DMS153 (cell line): ENCODE data around the gene CACNA1G.
A peak's percentile ranks its signal among the peaks of the same experiment; 100 is the strongest.

Experiments
- DNase-seq: peaks from one replicate; lab custom pipeline; 2025; lab: John Stamatoyannopoulos, UW

CACNA1G gene

DNA sequence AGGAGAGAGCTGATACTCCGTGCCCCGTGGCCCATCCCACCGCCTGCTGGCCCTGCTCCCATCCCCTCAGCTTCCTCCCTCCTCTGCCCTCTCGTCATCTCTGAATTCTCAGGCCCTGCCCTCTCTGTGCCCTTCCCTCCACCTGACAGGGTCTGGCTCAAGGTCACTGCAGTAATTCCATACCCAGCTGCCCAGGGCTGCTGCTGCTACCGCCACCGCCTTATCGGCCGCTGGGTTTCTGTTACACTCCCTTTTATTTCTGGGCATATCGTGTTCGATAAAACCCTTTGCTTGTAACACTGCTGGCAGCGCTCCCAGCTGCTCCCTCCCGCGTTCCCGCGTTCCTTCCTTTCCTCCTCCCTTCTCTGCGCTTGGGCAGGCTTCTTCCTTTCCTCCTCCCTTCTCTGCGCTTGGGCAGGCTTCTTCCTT lies 26.8 kb upstream of the CACNA1G start:
- peak; percentile 26 for DNase-seq

DNA sequence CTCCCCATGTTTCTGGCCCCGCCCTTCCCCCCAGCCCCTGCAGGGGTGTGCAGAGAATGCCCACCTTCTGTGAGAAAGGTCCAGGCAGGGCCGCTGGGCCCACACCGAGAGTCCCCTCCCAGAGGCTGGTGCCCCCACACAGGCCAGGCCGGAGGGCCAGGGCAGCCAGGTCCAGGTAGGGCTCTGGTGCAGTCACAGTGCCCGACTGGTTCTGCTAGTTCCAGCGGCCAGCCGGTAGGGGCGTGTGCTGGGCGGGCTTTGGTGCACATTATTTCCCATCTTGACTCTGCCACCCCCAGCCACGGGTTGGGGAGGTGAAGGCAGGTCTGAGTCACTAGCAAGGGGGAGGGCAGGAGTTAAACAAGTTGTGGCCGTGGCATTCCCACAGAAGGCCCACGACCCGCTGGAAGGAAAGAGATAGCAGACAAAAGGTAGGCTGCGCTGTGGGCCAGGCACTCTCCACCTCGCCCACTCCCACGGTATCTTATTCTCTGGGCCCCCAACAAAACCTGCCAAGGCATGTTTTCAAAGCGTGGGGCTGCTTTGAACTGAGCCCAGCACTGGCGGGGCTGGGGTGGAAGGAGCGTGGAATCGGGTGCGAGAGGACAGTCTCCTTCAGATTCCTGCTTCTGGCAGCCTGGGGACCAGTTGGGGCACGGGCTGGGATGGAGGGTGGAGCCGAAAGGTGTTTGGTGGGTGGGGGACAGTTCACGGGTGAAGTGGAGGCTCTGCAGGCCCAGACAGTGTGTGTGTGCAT lies 26.1 kb upstream of the CACNA1G start:
- DNase-seq = no peak

- no peak for DNase-seq
Measured at GRCh38 chr17:50534979-50535326, 25.6 kb upstream of the CACNA1G start.

DNA sequence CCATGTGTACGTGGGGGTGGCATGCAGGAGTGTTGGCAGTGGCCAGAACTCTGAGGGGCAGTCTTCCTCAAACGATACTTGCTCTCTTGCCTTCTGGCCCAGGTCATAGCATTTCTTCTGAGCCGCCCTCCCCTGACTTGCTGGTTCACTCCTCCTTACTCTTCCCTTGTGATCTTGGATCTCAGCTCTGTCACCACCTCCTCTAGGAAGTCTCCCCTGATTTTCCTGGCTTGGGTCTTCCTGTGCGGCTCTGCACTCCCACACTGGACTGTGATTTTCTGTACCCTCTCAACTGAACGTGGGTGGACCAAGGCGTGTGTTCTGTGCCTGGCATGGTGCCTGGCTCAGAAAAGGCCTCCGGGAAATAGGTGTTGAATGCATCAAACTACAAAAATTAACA lies 25.1 kb upstream of the CACNA1G start:
- no peak for DNase-seq

GRCh38 chr17:50536683-50537646 lies 23.6 kb upstream of the CACNA1G start:
- no peak for DNase-seq

DNA sequence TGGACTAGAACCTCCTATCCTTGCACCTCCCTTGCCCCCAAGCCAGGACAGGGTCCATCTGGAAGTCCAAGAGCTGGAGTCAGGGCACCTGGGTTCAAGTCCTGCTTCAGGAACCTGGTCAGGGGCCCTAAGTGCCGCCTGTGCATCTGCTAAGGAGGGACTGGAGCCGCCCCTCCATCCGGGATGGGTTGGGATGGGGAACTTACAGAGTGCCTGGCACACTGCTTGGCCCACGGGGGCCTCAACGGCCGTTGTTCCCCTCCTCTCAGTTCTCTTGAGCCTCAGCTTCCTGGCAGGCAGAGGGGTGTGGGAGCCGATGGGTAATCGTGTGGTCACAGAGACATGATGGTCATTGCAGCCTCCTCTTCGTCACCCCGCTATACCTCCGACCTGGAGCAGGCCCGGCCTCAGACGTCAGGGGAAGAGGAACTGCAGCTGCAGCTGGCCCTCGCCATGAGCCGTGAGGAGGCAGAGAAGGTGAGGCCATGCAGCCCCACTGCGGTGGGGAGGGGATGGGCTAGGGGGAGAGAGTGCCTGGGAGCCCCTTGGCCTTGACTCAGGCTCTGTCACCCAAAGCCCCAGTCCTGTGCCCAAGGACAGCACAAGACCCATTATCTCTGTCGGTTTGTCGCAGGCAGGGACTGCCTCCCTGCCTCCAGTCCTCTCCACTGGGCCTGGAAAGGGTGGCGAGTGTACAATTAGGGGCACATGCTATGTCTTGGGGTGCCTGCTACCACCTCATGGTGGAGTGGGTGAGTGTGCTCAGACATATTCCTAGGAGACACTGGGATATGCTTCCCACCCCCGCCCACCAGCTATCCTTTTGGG lies 22.6 kb upstream of the CACNA1G start:
- DNase-seq = no peak

DNA sequence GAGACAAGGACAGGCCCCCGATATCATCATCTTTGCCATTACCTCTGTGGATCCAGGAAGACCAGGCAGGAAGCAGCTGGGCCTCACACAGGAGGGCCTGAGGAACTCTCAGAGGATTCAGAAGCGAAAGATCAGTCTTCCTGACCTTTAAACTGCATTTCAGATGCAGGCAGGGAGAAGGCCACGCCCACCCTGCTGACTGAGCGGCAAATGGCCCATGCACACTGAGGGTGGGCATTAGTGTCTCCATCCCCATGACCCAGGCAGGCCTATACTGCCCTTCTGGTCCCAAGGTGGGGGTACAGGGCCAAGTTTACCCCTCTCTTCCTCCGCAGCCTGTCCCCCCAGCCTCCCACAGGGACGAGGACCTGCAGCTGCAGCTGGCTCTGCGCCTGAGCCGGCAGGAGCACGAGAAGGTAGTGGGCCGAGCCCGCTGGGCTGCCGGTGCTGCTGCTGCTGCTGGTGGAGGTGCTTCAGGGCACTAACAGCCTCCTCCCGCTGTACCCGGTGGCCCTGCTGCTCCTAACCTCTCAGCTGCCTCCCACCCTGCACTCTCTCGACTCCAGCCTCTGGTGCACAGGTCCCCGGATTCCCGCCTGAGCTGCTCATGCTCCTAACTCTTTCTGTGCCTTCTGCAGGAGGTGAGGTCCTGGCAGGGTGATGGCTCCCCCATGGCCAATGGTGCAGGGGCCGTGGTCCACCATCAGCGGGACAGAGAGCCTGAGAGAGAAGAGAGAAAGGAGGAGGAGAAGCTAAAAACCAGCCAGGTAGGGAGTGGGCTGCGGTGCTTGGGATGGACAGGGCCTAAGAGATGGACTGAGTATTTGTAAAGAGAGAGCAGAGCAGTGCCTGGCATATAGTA lies 21.7 kb upstream of the CACNA1G start:
- no peak for DNase-seq

DNA sequence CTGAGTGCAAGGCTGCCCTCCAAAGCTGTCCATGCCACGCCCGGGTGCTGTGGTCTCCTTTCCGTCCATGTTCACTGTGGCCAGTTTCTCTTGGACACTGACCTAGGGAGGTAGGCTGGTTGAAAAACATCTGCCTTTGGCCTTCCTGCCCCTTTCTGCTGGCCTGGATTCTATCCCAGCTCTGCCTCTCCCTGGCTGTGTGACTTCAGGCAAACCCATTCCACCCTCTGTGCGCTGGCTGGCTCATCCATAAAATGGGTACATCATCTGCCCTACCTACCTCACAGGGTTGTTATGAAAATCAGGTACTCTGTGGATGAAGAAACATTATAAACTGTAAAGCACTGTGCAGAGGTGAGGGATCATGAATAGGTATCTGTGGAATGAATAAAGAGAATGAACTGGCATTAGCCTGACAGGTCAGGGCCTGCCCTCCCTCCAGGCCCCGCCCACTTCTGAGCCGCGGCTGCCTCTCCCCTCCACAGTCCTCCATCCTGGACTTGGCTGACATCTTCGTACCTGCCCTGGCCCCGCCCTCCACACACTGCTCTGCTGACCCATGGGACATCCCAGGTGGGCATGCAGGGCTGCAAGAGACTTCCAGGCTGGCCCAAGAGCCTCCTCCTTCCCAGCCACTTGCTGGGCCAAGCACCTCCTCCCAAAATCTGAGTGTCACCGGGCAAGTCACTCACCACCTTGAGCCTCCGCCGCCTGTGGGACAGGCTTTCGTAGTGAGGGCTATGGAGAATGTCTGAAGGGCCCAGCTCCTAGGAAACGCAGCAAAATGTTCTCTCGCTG lies 20.6 kb upstream of the CACNA1G start:
- DNase-seq = peak; percentile 8

DNA sequence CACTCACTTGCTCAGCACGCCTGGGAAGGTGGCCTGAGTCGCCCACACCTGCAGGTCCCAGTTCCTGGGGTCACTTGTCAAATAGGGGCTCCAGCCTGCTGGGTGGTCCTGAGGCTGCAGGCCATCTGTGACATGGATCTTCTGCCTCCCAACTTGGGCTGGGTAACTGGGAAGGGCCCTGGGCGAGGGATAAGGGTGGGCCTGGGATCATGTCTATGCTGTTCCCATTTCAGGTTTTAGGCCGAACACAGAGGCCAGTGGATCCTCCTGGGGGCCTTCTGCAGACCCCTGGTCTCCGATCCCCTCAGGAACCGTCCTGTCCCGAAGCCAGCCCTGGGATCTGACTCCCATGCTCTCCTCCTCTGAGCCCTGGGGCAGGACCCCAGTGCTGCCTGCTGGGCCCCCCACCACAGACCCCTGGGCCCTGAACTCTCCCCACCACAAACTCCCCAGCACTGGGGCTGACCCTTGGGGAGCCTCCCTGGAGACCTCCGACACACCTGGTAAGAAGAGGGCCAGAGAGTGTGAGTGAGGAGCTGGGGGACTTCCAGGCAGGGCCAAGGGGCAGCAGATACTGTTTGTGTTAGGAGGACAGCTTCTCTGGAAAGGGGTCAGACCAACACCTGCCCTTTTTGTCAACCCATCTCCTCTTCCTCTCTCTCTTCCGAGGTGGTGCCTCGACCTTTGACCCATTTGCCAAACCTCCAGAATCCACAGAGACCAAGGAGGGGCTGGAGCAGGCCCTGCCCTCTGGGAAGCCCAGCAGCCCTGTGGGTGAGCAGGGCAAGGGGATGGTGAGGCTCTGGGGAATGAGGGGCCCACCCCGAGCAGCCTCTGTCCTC lies 19.7 kb upstream of the CACNA1G start:
- no peak for DNase-seq

DNA sequence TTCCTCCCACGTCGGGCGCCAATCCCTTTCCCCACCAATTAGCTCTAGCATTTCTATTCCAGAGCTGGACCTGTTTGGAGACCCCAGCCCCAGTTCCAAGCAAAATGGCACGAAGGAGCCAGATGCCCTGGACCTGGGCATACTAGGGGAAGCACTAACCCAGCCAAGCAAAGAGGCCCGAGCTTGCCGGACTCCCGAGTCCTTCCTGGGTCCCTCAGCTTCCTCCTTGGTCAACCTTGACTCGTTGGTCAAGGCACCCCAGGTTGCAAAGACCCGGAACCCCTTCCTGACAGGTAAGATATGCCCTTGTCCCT lies 19.2 kb upstream of the CACNA1G start:
- no peak for DNase-seq

DNA sequence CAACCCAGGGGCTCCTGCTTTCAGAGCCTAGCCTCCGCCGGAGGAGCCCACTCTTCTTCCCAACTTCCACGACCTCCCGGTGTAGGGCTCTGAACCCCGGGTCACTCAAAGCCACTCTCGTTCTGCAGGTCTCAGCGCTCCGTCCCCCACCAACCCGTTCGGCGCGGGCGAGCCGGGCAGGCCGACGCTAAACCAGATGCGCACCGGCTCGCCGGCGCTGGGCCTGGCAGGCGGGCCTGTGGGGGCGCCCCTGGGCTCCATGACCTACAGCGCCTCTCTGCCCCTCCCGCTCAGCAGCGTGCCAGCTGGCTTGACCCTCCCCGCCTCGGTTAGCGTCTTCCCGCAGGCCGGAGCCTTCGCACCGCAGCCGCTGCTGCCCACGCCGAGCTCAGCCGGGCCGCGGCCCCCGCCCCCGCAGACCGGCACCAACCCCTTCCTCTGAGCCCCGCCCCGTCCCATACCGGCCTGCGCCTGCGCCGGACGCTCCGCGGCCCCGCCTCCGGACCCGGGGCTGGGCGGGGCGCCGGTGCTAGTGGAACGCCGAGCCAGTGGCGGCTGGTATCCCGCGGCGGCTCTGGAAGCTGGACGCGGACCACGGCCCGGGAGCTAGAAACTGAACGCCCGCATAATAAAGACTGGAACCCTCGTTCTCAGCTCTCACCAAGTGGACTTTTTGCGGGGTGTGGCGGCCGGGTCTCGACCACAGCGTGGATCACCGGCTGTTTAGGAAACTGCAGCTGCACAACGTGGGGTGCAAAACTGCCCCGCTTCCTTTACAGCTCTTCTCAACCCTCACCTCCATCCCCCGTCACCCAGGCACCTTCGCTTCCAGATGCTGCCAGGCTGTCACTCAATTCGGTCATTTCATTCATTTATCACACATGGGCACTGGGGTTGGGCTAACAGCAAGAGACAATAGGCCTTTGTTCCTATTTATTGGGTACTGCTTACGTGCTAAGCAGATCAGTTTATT lies 18.5 kb upstream of the CACNA1G start:
- DNase-seq = peak; percentile 62

- DNase-seq = peak; percentile 68
Measured at GRCh38 chr17:50542795-50543774, 17.4 kb upstream of the CACNA1G start.

DNA sequence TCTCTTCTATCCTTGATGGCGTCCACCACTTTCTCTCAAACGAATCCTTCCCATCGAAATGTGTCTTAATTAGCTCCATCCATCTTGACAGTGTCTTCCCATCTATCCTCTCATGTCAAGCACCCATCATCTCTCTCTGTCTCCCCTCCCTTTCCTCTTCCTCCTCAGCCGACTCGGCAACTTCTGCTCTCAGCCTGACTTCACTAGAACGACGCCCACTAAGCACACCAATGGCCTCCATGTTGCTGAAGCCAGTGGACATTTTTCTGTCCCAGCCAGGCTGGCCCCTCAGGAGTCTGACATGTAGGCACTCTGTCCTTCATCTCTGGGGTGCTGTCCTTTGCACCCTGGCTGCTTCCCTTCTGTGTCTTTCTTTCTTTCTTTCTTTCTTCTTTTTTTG lies 16.0 kb upstream of the CACNA1G start:
- DNase-seq = no peak

DNA sequence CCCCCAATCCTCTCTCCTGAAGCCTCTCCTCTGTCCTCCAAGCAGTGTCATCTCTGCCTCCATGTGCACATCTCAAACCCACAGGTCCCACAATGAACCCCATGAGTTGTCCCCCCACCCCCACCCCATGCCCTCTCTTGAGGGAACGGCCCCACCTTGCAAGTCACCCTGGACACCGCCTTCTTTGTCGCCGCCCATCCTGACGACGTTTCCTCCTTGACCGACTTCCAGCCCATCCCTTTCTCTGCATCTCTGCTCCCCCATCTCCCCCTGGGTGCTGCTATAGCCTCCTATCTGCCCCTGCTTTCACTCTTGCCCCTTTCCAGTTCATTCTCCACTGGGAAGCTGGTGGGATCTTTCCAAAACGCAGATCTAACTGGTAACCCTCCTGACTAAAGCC lies 15.2 kb upstream of the CACNA1G start:
- no peak for DNase-seq

- no peak for DNase-seq
Measured at GRCh38 chr17:50546701-50547034, 13.8 kb upstream of the CACNA1G start.

GRCh38 chr17:50547035-50547735 lies 13.3 kb upstream of the CACNA1G start, which contains the start of gene SPATA20:
SPATA20 (plus strand) TSS chr17:50547174; CDS start chr17:50547209, 35 bp downstream.
- DNase-seq = peak; percentile 81

DNA sequence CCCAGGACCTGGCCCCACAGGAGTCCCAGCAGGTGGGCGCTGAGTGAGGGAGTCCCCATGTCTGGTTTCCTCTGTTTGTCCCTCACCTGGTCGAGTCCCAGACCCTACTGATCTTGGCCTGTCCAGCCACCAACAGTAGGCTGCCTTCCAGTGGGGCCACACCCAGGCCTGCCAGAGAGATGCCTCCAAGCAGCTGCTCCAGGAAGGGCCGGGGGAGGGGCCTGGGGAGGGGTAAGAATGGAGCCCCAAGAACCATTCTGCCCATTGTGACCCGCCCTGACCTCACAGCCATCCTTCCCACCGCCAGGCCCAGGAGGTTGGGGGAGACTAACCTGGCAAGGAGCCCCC lies 12.8 kb upstream of the CACNA1G start:
- DNase-seq = no peak
